HCT116 (cell line): Measurements from ENCODE around the gene ABCA8. TPM values are rescaled to one million over a fixed set of nuclear protein-coding genes. Genes with fewer than 3 reads are reported as not detected.

Experiments
- ATAC-seq: fragments of 200-7000 bp; cut with Tn5 transposase; 2 replicates; pipeline ENCODE4 v1.9.1; 2020; ENCODE audit warnings: mild to moderate bottlenecking, moderate library complexity
- BruUV-seq: library from RNA; stranded (reverse); fragments of 400-500 nt; replicated peaks from 2 replicates; lab custom pipeline; 2021; lab: Mats Ljungman, UMichigan
- CTCF ChIA-PET: fragments of 300-600 bp; sonication (Branson Sonifier 250); formaldehyde crosslinking; loops from one replicate; lab custom pipeline; 2021; ENCODE audit warnings: antibody characterized with exemption; lab: Charles Lee
- POLR2A ChIA-PET: fragments of 300-600, 350-600 bp; sonication (Branson Sonifier 250); formaldehyde crosslinking; loops from one replicate; lab custom pipeline; 2021; ENCODE audit warnings: antibody characterized with exemption; lab: Charles Lee
- RAD21 ChIA-PET, 2 experiments: fragments of 300-600 bp; sonication (Branson Sonifier 250); formaldehyde crosslinking; loops; one replicate each; lab custom pipeline; 2023; ENCODE audit warnings: low total read pairs in 2 of 2; ENCODE audit not compliant: uncharacterized antibody in 2 of 2, unreplicated experiment in 2 of 2, low non-redundant PET in 1 of 2; lab: Charles Lee
- DNase-seq: peaks from one replicate; pipeline ENCODE4 v3.0.0-alpha.2; 2010; ENCODE audit warnings: low read depth, low spot score
- H2AFZ ChIP-seq: fragments of 200-600 bp; shearing (Covaris generic), sonication (generic); 2 replicates; pipeline ENCODE4 v1.6.1; 2017; ENCODE audit warnings: low read depth, mixed run types, mixed read lengths, antibody characterized with exemption, low read length; ENCODE audit not compliant: poor library complexity, severe bottlenecking
- H3K27ac ChIP-seq: 2 replicates; pipeline ENCODE4 v1.5.1; 2012; ENCODE audit warnings: low read depth, low read length
- H3K27me3 ChIP-seq: fragments of 200-600 bp; sonication (generic); 2 replicates; pipeline ENCODE4 v1.6.1; 2016; ENCODE audit warnings: mixed run types, low read length, mixed read lengths; ENCODE audit not compliant: insufficient read depth
- H3K36me3 ChIP-seq, 2 experiments: fragments of 200-500 bp in 1 of 2; fragments of 200-600 bp in 1 of 2; sonication (Bioruptor generic) in 1 of 2; sonication (generic) in 1 of 2; 2 replicates each; pipeline versions ENCODE4 v1.5.1 to v1.6.1; 2014 to 2016; ENCODE audit warnings: low read length in 2 of 2, inconsistent platforms in 1 of 2, mixed read lengths in 1 of 2, mixed run types in 1 of 2; ENCODE audit not compliant: insufficient read depth in 2 of 2, control insufficient read depth in 1 of 2
- H3K4me1 ChIP-seq, 2 experiments: fragments of 200-600 bp in 1 of 2; sonication (generic) in 1 of 2; 2 replicates each; pipeline versions ENCODE4 v1.5.1 to v1.6.1; 2012 to 2017; ENCODE audit warnings: low read length in 2 of 2, inconsistent platforms in 1 of 2, mild to moderate bottlenecking in 1 of 2, mixed read lengths in 1 of 2, mixed run types in 1 of 2, moderate library complexity in 1 of 2; ENCODE audit not compliant: insufficient read depth in 2 of 2, control insufficient read depth in 1 of 2
- H3K4me2 ChIP-seq: fragments of 200-600 bp; sonication (generic); 2 replicates; pipeline ENCODE4 v1.6.1; 2017; ENCODE audit warnings: mixed run types, low read length, mixed read lengths
- H3K4me3 ChIP-seq, 2 experiments: fragments of 200-600 bp in 1 of 2; sonication (generic) in 1 of 2; replicated peaks in 1 of 2; 2 replicates each; pipeline ENCODE4 v1.5.1; 2011 to 2016; ENCODE audit warnings: low read length in 2 of 2, control low read depth in 1 of 2, low read depth in 1 of 2, mild to moderate bottlenecking in 1 of 2, mixed read lengths in 1 of 2, mixed run types in 1 of 2
- H3K79me2 ChIP-seq: fragments of 200-600 bp; sonication (generic); 2 replicates; pipeline ENCODE4 v1.6.1; 2017; ENCODE audit warnings: mild to moderate bottlenecking, mixed run types, low read length, moderate library complexity, mixed read lengths; ENCODE audit not compliant: insufficient read depth
- H3K9ac ChIP-seq: fragments of 200-600 bp; sonication (generic); 2 replicates; pipeline ENCODE4 v1.6.1; 2016; ENCODE audit warnings: low read length, mixed read lengths
- H3K9me2 ChIP-seq: fragments of 200-600 bp; sonication (generic), shearing (Covaris generic); 2 replicates; pipeline ENCODE4 v1.6.1; 2017; ENCODE audit warnings: mixed run types, mild to moderate bottlenecking, moderate library complexity; ENCODE audit not compliant: insufficient read depth
- H3K9me3 ChIP-seq, 2 experiments: fragments of 200-500 bp in 1 of 2; fragments of 200-600 bp in 1 of 2; sonication (Bioruptor generic) in 1 of 2; sonication (generic) in 1 of 2; 2 replicates each; pipeline ENCODE4 v1.6.1; 2014 to 2017; ENCODE audit warnings: low read length in 2 of 2, mixed read lengths in 2 of 2, inconsistent platforms in 1 of 2, low read depth in 1 of 2, mild to moderate bottlenecking in 1 of 2, mixed run types in 1 of 2, moderate library complexity in 1 of 2; ENCODE audit not compliant: control insufficient read depth in 1 of 2, insufficient read depth in 1 of 2
- H4K20me1 ChIP-seq: fragments of 200-600 bp; sonication (generic), shearing (Covaris generic); 2 replicates; pipeline ENCODE4 v1.6.1; 2017; ENCODE audit warnings: mixed run types, mild to moderate bottlenecking, moderate library complexity; ENCODE audit not compliant: insufficient read depth
- intact Hi-C: fragments of 100-400 bp; cut with micrococcal nuclease; formaldehyde crosslinking; loops from 2 replicates; pipeline ENCODE4 v1.10.0; 2022
- total RNA-seq: library from RNA; stranded (reverse); gene quantifications from one replicate; pipeline ENCODE4 v1.2.1, GENCODE V29; 2021; ENCODE audit not compliant: unreplicated experiment
- TF ChIP-seq, protein P1 (sequence below): IDR thresholded peaks from 2 replicates; pipeline ENCODE4 v1.6.1; 2012
- TF ChIP-seq, protein P2 (sequence below), 3 experiments: fragments of 200-600 bp in 1 of 3; sonication (generic) in 1 of 3; IDR thresholded peaks in 2 of 3; conservative IDR thresholded peaks in 1 of 3; 2 replicates each; pipeline ENCODE4 v1.5.1; 2012 to 2017; ENCODE audit warnings: low read depth in 2 of 3, low read length in 2 of 3, antibody characterized with exemption in 1 of 3, borderline replicate concordance in 1 of 3, control low read depth in 1 of 3, mild to moderate bottlenecking in 1 of 3, mixed read lengths in 1 of 3, mixed run types in 1 of 3, moderate library complexity in 1 of 3; ENCODE audit not compliant: insufficient read depth in 1 of 3

The ABCA8 gene
- total RNA-seq, 1 experiment from 2014 or later: 0.44 TPM

DNA sequence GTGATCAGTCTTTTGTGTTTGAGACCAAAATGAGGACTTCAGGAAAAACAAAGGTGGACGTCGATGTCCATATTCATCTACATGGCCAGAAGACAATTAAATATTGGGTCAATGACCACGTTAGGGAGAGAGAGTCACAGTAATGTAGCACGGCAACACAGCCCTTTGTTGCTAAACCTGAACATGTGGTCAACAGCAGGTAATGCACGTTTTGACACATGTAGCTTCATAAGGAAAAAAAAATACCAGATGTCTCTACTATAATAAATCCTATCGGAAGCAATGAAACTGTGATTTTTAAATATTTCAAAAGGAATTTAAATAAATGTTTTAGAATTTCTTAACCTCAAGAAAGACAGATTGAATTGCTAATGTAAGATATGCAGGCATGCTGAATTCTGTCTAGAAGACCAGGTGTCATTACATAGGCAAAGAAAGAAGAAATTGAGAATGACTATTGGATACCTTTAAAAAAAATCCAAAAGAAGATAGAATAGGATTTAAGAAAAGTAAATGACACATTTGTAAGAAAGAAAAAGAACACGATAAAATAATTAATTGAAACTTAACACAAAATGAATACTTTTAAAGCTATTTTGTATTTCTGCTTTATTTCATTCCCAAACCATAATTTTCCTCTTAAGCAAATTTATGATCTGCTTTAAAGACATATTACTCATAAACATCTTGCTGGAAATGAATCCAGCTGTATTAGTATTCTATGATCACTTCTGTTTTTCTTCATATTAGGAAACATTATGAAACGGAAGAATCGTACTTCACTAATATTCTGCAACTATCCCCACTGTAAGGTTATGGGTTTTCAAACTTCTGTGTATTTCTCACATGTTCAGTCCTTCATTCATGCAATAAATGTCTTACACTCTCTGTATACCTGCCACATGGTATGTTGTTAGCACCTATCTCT lies 30.1 kb downstream of the ABCA8 start:
- Histone ChIP-seq H3K27me3 (no peaks in the 10 kb centered on the region), H3K9ac (no peak overlapping the region), H3K9me3 (no peaks in the 10 kb centered on the region), H3K4me1 (no peaks in the 10 kb centered on the region), H3K79me2 (no peaks in the 10 kb centered on the region), H3K36me3 (no peaks in the 10 kb centered on the region), H4K20me1 (no peaks in the 10 kb centered on the region), H3K4me2 (no peak overlapping the region), H3K4me3 (no peak overlapping the region), H3K27ac (no peak overlapping the region), H2AFZ (no peak overlapping the region), H3K9me2 (no peaks in the 10 kb centered on the region)
- ChIA-PET POLR2A (no interaction called here), RAD21 (no interaction called here), CTCF (interaction anchor here (1.0 to 2.3 kb wide), 4 partner anchors 9 to 19 kb away, joined by 4 to 10 read pairs (median 6); no protein-coding TSS in a partner anchor)
- intact Hi-C loops: no loop called here
- DNase-seq: no peak
- TF ChIP-seq, protein P1, sequence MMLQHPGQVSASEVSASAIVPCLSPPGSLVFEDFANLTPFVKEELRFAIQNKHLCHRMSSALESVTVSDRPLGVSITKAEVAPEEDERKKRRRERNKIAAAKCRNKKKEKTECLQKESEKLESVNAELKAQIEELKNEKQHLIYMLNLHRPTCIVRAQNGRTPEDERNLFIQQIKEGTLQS: no peak
- TF ChIP-seq, protein P2, sequence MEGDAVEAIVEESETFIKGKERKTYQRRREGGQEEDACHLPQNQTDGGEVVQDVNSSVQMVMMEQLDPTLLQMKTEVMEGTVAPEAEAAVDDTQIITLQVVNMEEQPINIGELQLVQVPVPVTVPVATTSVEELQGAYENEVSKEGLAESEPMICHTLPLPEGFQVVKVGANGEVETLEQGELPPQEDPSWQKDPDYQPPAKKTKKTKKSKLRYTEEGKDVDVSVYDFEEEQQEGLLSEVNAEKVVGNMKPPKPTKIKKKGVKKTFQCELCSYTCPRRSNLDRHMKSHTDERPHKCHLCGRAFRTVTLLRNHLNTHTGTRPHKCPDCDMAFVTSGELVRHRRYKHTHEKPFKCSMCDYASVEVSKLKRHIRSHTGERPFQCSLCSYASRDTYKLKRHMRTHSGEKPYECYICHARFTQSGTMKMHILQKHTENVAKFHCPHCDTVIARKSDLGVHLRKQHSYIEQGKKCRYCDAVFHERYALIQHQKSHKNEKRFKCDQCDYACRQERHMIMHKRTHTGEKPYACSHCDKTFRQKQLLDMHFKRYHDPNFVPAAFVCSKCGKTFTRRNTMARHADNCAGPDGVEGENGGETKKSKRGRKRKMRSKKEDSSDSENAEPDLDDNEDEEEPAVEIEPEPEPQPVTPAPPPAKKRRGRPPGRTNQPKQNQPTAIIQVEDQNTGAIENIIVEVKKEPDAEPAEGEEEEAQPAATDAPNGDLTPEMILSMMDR (IDR thresholded peaks at IDR 0.05 in 2 of 3, conservative IDR thresholded peaks at IDR 0.05 in 1 of 3; ENCODE audit: borderline replicate concordance in 1 of 3, insufficient read depth in 1 of 3, low read depth in 2 of 3, low read length in 2 of 3): 0 out of 6 replicates have a peak, but pooled peaks of 1 of the 3 experiments have one; percentile 14
- BruUV-seq: no TSS peak
- ATAC-seq: 0 out of 2 replicates have a peak, but pooled peaks have one; percentile 42
